GM18517 (cell line): Measurements from ENCODE around the gene IL36RN.

Source experiments
- ATAC-seq: cut with Tn5 transposase; IDR thresholded peaks from one replicate; pipeline ENCODE4 v1.9.1; 2021; ENCODE audit warnings: mild to moderate bottlenecking, moderate library complexity; ENCODE audit not compliant: unreplicated experiment

IL36RN gene

GRCh38 chr2:113046465-113046864, 12.5 kb upstream of the IL36RN start:
- ATAC-seq = no peak

GRCh38 chr2:113050921-113051895, 7.8 kb upstream of the IL36RN start:
- ATAC-seq = no peak

GRCh38 chr2:113052396-113052917, 6.5 kb upstream of the IL36RN start, which contains the start of gene IL36B:
Gene IL36B, minus strand, starts transcription at chr2:113052867.
- no peak for ATAC-seq

GRCh38 chr2:113053666-113054065, 5.3 kb upstream of the IL36RN start:
- ATAC-seq = no peak

GRCh38 chr2:113054066-113054465, 4.9 kb upstream of the IL36RN start:
- no peak for ATAC-seq

GRCh38 chr2:113056521-113056920, 2.5 kb upstream of the IL36RN start:
- ATAC-seq = no peak

- ATAC-seq = no peak
These were observed 1.9 kb upstream of the IL36RN start for GRCh38 chr2:113057117-113057516.

GRCh38 chr2:113058411-113058994, 495 bp upstream of the IL36RN start:
- ATAC-seq = no peak

GRCh38 chr2:113060396-113060795, 1.4 kb downstream of the IL36RN start:
- ATAC-seq = no peak

GRCh38 chr2:113060796-113061195, 1.8 kb downstream of the IL36RN start:
- no peak for ATAC-seq

- ATAC-seq = no peak
These were observed 2.2 kb downstream of the IL36RN start for GRCh38 chr2:113061241-113061640.

- no peak for ATAC-seq
These were observed 3.1 kb downstream of the IL36RN start for GRCh38 chr2:113061896-113062770.

- ATAC-seq = no peak
These were observed 5.3 kb downstream of the IL36RN start for GRCh38 chr2:113064281-113064680.

GRCh38 chr2:113064898-113065297, 5.9 kb downstream of the IL36RN start:
- ATAC-seq = no peak

- no peak for ATAC-seq
These were observed 8.7 kb downstream of the IL36RN start, which contains the start of gene IL1F10 for GRCh38 chr2:113067681-113068080. Gene IL1F10, plus strand, starts transcription at chr2:113067970. Its CDS starts 4,769 bp downstream, at chr2:113072739.

- no peak for ATAC-seq
These were observed 9.3 kb downstream of the IL36RN start for GRCh38 chr2:113068249-113068648.

- no peak for ATAC-seq
These were observed 9.9 kb downstream of the IL36RN start for GRCh38 chr2:113068706-113069485.

GRCh38 chr2:113069676-113070605, 10.9 kb downstream of the IL36RN start:
- no peak for ATAC-seq

- no peak for ATAC-seq
These were observed 11.6 kb downstream of the IL36RN start for GRCh38 chr2:113070606-113070975.
